ENCODE measurements around the gene CD81. TPM values are rescaled to one million over a fixed set of nuclear protein-coding genes. Genes with fewer than 3 reads are reported as not detected.

The CD81 gene
- total and polyA plus RNA-seq, 9 of the 15 experiments (the other 6 are each of a cell fraction or from before 2014, with no cell fraction given), result 2.4 to 189 (median 61.7) TPM

DNA sequence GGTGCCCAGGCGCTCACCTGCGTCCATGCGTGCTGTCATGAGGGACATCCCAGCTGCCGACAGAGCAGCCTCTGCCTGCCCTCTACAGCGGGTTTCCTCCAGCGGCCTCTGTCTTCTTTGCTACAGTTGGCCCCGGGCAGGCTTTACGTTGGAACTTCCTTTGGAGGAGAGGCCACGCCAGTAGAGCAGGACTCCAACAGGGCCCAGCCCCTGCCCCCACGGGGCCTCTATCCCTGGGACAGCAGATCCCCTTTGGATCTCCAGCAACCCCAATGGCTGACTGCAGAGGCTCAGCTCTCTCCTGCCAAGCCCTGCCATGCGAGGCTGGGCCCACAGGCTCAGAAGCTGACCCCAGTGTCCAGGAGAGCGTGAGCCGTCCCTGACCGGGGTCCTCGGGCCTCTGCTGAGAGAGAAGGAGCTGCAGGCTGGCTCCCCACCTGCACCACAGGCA lies 55.1 kb downstream of the CD81 start:
- DNase-seq (ENCODE audit: extremely low read depth in 1 of 4, low spot score in 3 of 4) (no peak), ATAC-seq (no peak), FAIRE-seq (no peak)
- Histone ChIP-seq H3K79me2 (ENCODE audit: control insufficient read depth, insufficient read depth, low read length) (no peaks in the 10 kb centered on the region), H4K20me1 (replicated peaks; ENCODE audit: control insufficient read depth, insufficient read depth, low read length) (peaks cover 4% of the 10 kb centered on the region), H3K9me3 (replicated peaks; ENCODE audit: control insufficient read depth, insufficient read depth, low read depth, low read length) (peaks cover 6% of the 10 kb centered on the region; the same call in 1 of the 2 replicates), H3K4me3 (no peak overlapping the region), H3K27ac (ENCODE audit: extremely low read depth, low read depth, low read length) (no peak overlapping the region), H3K36me3 (ENCODE audit: control insufficient read depth, insufficient read depth, low read length) (no peaks in the 10 kb centered on the region), H3K4me1 (replicated peaks in 1 of 2; ENCODE audit: control insufficient read depth in 2 of 2, insufficient read depth in 2 of 2, low read length in 2 of 2) (peaks cover 0 to 3% of the 10 kb centered on the region in 2 experiments; a peak in 1 of 5 replicates), H3K9ac (ENCODE audit: insufficient read depth in 1 of 2, low read depth in 2 of 2, low read length in 2 of 2) (peak overlapping the region in 1 of 2 experiments; percentile 20; a peak in 1 of 4 replicates), H3K27me3 (ENCODE audit: control insufficient read depth in 2 of 2, insufficient read depth in 2 of 2, low read length in 2 of 2) (peaks cover 2 to 46% of the 10 kb centered on the region in 2 experiments; a peak in 3 of 5 replicates), H3K9me1 (ENCODE audit: control insufficient read depth, insufficient read depth, low read length) (peaks cover 2% of the 10 kb centered on the region), H2AFZ (ENCODE audit: low read depth, low read length) (no peak overlapping the region), H3K4me2 (ENCODE audit: insufficient read depth, low read length) (no peak overlapping the region)
- TF ChIP-seq ZNF551 (CRISPR knock-in tag; IDR thresholded peaks at IDR 0.05), result no peak
- no peak for TF ChIP-seq HDAC3 (IDR thresholded peaks at IDR 0.05; ENCODE audit: borderline replicate concordance, partially characterized antibody)
- TF ChIP-seq ARHGAP35 (IDR thresholded peaks at IDR 0.05; ENCODE audit: partially characterized antibody), result no peak
- TF ChIP-seq, protein P1, sequence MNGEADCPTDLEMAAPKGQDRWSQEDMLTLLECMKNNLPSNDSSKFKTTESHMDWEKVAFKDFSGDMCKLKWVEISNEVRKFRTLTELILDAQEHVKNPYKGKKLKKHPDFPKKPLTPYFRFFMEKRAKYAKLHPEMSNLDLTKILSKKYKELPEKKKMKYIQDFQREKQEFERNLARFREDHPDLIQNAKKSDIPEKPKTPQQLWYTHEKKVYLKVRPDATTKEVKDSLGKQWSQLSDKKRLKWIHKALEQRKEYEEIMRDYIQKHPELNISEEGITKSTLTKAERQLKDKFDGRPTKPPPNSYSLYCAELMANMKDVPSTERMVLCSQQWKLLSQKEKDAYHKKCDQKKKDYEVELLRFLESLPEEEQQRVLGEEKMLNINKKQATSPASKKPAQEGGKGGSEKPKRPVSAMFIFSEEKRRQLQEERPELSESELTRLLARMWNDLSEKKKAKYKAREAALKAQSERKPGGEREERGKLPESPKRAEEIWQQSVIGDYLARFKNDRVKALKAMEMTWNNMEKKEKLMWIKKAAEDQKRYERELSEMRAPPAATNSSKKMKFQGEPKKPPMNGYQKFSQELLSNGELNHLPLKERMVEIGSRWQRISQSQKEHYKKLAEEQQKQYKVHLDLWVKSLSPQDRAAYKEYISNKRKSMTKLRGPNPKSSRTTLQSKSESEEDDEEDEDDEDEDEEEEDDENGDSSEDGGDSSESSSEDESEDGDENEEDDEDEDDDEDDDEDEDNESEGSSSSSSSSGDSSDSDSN (IDR thresholded peaks at IDR 0.05; ENCODE audit: borderline replicate concordance in 1 of 2, low read depth in 2 of 2, low read length in 2 of 2), result no peak
- no peak for TF ChIP-seq XRCC5 (IDR thresholded peaks at IDR 0.05; ENCODE audit: low read depth, low read length)
- TF ChIP-seq NCOA1 (IDR thresholded peaks at IDR 0.05; ENCODE audit: low read depth), result no peak
- no peak for TF ChIP-seq ZZZ3 (IDR thresholded peaks at IDR 0.05)
- no peak for TF ChIP-seq ZNF668 (CRISPR knock-in tag; IDR thresholded peaks at IDR 0.05)
- TF ChIP-seq IFI16 (CRISPR knock-in tag; IDR thresholded peaks at IDR 0.05), result no peak
- TF ChIP-seq, protein P2, sequence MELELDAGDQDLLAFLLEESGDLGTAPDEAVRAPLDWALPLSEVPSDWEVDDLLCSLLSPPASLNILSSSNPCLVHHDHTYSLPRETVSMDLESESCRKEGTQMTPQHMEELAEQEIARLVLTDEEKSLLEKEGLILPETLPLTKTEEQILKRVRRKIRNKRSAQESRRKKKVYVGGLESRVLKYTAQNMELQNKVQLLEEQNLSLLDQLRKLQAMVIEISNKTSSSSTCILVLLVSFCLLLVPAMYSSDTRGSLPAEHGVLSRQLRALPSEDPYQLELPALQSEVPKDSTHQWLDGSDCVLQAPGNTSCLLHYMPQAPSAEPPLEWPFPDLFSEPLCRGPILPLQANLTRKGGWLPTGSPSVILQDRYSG (tag; conservative IDR thresholded peaks at IDR 0.05; ENCODE audit: low read depth), result no peak
- TF ChIP-seq RFX1 (IDR thresholded peaks at IDR 0.05), result no peak
- no peak for TF ChIP-seq ZNF76 (CRISPR knock-in tag; IDR thresholded peaks at IDR 0.05; ENCODE audit: borderline replicate concordance)
- TF ChIP-seq FOS (IDR thresholded peaks at IDR 0.05; ENCODE audit: extremely low read depth, insufficient read length), result no peak
- TF ChIP-seq SRF (CRISPR knock-in tag; IDR thresholded peaks at IDR 0.05), result no peak
- CTCF ChIA-PET (ENCODE audit: low intra/inter-chr PET ratio), result interaction anchor here (1.0 kb wide), 1 partner anchor 101 kb away, joined by 3 read pairs; no protein-coding TSS in a partner anchor
- BruUV-seq (replicated peaks), result no TSS peak
- intact Hi-C loops (cut with micrococcal nuclease), result no loop called here
- in situ Hi-C loops (cut with MboI), result no loop called here
- 8% methylated on average over 13 of the region's 15 CpGs for WGBS (ENCODE audit: insufficient coverage, low coverage, missing lambda C conversion rate)
- POLR2A ChIA-PET, result no interaction called here
